Body of pancreas (tissue), 4 donors: ENCODE data around the gene GINS2. TPM values are rescaled to one million over a fixed set of nuclear protein-coding genes. Genes with fewer than 3 reads are reported as not detected.

Source experiments
- ATAC-seq: fragments of 150-250 bp; one replicate; pipeline ENCODE4 v1.9.1; 2016
- DNase-seq, 4 donors: peaks; one replicate each; pipeline ENCODE4 v3.0.0-alpha.2; 2019
- H3K27ac ChIP-seq, 4 donors: fragments of 200-600 bp; sonication (generic); 1 replicate in 3 of 4; 2 replicates in 1 of 4; pipeline versions ENCODE4 v1.5.1 to v1.6.1; 2016 to 2019; ENCODE audit warnings: mild to moderate bottlenecking in 1 of 4, mixed read lengths in 1 of 4, moderate library complexity in 1 of 4
- H3K27me3 ChIP-seq, 2 donors: fragments of 200-600 bp; sonication (generic); one replicate each; pipeline ENCODE4 v1.6.0; 2016; ENCODE audit warnings: mild to moderate bottlenecking in 1 of 2
- H3K36me3 ChIP-seq, 2 donors: fragments of 200-600 bp; sonication (generic); replicated peaks in 1 of 2; 2 replicates each; pipeline ENCODE4 v1.5.1; 2016; ENCODE audit warnings: low read depth in 2 of 2; ENCODE audit not compliant: insufficient read depth in 1 of 2
- H3K4me1 ChIP-seq: fragments of 200-600 bp; sonication (generic); one replicate; pipeline ENCODE4 v1.6.0; 2016
- H3K4me3 ChIP-seq, 2 donors: fragments of 200-600 bp; sonication (generic); 1 replicate in 1 of 2; 2 replicates in 1 of 2; pipeline ENCODE4 v1.5.1; 2016 to 2019
- H3K9me3 ChIP-seq, 3 donors: fragments of 200-600 bp; sonication (generic); 1 replicate in 2 of 3; 2 replicates in 1 of 3; pipeline ENCODE4 v1.5.1; 2016
- CTCF ChIP-seq, 7 experiments: fragments of 450-650 bp in 4 of 7; fragments of 200-600 bp in 3 of 7; sonication (generic) in 3 of 7; IDR thresholded peaks; one replicate each; pipeline ENCODE4 v1.5.1; 2016 to 2019; ENCODE audit warnings: antibody characterized with exemption in 7 of 7
- POLR2A ChIP-seq, 3 donors: fragments of 450-650 bp; IDR thresholded peaks; one replicate each; pipeline ENCODE4 v1.6.1; 2016; ENCODE audit warnings: antibody characterized with exemption in 3 of 3, mild to moderate bottlenecking in 2 of 3
- WGBS, 2 donors: methylation state at CpG; one replicate each; pipeline ENCODE4 v1.1.5; 2017; 5-methylcytosine and 5-hydroxymethylcytosine counted together
- intact Hi-C: fragments of 100-400 bp; cut with DNase I; formaldehyde crosslinking; loops from one replicate; pipeline ENCODE4 v1.15.1; 2023
- total RNA-seq, 2 donors: library from RNA; depleted of rRNA; stranded (reverse); fragments of >200 nt; gene quantifications; one replicate each; pipeline ENCODE4 v1.1.0, GENCODE V29; 2016

Gene GINS2
- total RNA-seq, 2 donors from 2014 or later = 0.26 to 0.33 TPM

- Histone ChIP-seq H3K9me3 (peaks cover 0 to 5% (median 0%) of the 10 kb centered on the region in 3 donors), H3K27me3 (no peaks in the 10 kb centered on the region), H3K4me3 (no peak overlapping the region), H3K27ac (no peak overlapping the region), H3K4me1 (no peaks in the 10 kb centered on the region), H3K36me3 (no peaks in the 10 kb centered on the region)
- intact Hi-C loops = loop anchor here (10.0 kb wide), 2 partner anchors 285 to 435 kb away; no protein-coding TSS in a partner anchor
- 61 to 90% methylated on average over 11 to 47 of the region's 53 CpGs for WGBS, 2 donors
- no peak for ATAC-seq
- DNase-seq = no peak
- no peak for TF ChIP-seq POLR2A (IDR thresholded peaks at IDR 0.05)
- TF ChIP-seq CTCF (IDR thresholded peaks at IDR 0.05) = no peak
Measured at GRCh38 chr16:85709766-85710585, 21.2 kb upstream of the GINS2 start.

GRCh38 chr16:85708338-85708737 lies 19.6 kb upstream of the GINS2 start:
- WGBS, 2 donors = 89 to 96% methylated on average over 6 of the region's 6 CpGs
- Histone ChIP-seq H3K4me1 (no peaks in the 10 kb centered on the region), H3K27ac (no peak overlapping the region), H3K9me3 (peaks cover 0 to 5% (median 0%) of the 10 kb centered on the region in 3 donors), H3K4me3 (no peak overlapping the region), H3K27me3 (no peaks in the 10 kb centered on the region), H3K36me3 (no peaks in the 10 kb centered on the region)
- DNase-seq = no peak
- intact Hi-C loops = no loop called here
- TF ChIP-seq POLR2A (IDR thresholded peaks at IDR 0.05) (no peak), CTCF (IDR thresholded peaks at IDR 0.05) (no peak)
- no peak for ATAC-seq

GRCh38 chr16:85707528-85708095 lies 18.9 kb upstream of the GINS2 start:
- TF ChIP-seq POLR2A (IDR thresholded peaks at IDR 0.05) (no peak), CTCF (IDR thresholded peaks at IDR 0.05) (no peak)
- peaks cover 0 to 5% (median 0%) of the 10 kb centered on the region in 3 donors for H3K9me3 ChIP-seq
- no peaks in the 10 kb centered on the region for H3K36me3 ChIP-seq
- no peaks in the 10 kb centered on the region for H3K4me1 ChIP-seq
- intact Hi-C loops = no loop called here
- WGBS, 2 donors = 80 to 83% methylated on average over 8 to 13 of the region's 16 CpGs
- no peak for ATAC-seq
- H3K27ac ChIP-seq = no peak overlapping the region
- no peak for DNase-seq
- no peaks in the 10 kb centered on the region for H3K27me3 ChIP-seq
- no peak overlapping the region for H3K4me3 ChIP-seq

- ATAC-seq = no peak
- intact Hi-C loops = no loop called here
- DNase-seq = no peak
- no peak overlapping the region for H3K27ac ChIP-seq
- H3K4me3 ChIP-seq = no peak overlapping the region
- TF ChIP-seq CTCF (IDR thresholded peaks at IDR 0.05) (no peak), POLR2A (IDR thresholded peaks at IDR 0.05) (no peak)
- H3K36me3 ChIP-seq = no peaks in the 10 kb centered on the region
- no peaks in the 10 kb centered on the region for H3K4me1 ChIP-seq
- no peaks in the 10 kb centered on the region for H3K9me3 ChIP-seq
- WGBS, 2 donors = 87 to 90% methylated on average over 11 of the region's 11 CpGs
- H3K27me3 ChIP-seq = no peaks in the 10 kb centered on the region
Measured at GRCh38 chr16:85706449-85707034, 17.8 kb upstream of the GINS2 start.
